ENCODE results near the gene RNF145.

RNF145 gene

GRCh38 chr5:159190170-159190569 is 19.2 kb downstream of the RNF145 start:
- no peaks in the 10 kb centered on the region for H4K20me1 ChIP-seq (ENCODE audit: low read depth, low read length)
- H3K36me3 ChIP-seq (ENCODE audit: low read length), result peaks cover 37% of the 10 kb centered on the region

GRCh38 chr5:159189310-159189709 is 20.0 kb downstream of the RNF145 start:
- no peaks in the 10 kb centered on the region for H3K27me3 ChIP-seq (ENCODE audit: low read length)

More at GRCh38 chr5:159190170-159190569, 19.2 kb downstream of the RNF145 start:
- H3K79me2 ChIP-seq (ENCODE audit: insufficient read depth, low read length), result peaks cover 10% of the 10 kb centered on the region; the same call in 1 of the 2 replicates
- H3K9me3 ChIP-seq (ENCODE audit: insufficient read depth, low read length), result no peaks in the 10 kb centered on the region
- H3K4me3 ChIP-seq (ENCODE audit: insufficient read depth, low read length, poor library complexity, severe bottlenecking), result no peak overlapping the region
- no peak overlapping the region for H3K9ac ChIP-seq (ENCODE audit: low read length)
- no peak overlapping the region for H3K4me2 ChIP-seq (ENCODE audit: low read depth, low read length, poor library complexity, severe bottlenecking)
- peaks cover 3% of the 10 kb centered on the region; the same call in 1 of the 2 replicates for H3F3A ChIP-seq (ENCODE audit: insufficient read depth)
- no peaks in the 10 kb centered on the region for H3K27me3 ChIP-seq (ENCODE audit: low read length)
- no peak overlapping the region for H3K27ac ChIP-seq (ENCODE audit: low read depth, low read length)
- no peaks in the 10 kb centered on the region for H3K9me2 ChIP-seq (replicated peaks; ENCODE audit: insufficient read depth, low read length)
- TF ChIP-seq EZH2phosphoT487 (conservative IDR thresholded peaks at IDR 0.05; ENCODE audit: low read length) (no peak), CTCF (IDR thresholded peaks at IDR 0.05; ENCODE audit: insufficient read depth, low read length, poor library complexity, severe bottlenecking) (no peak)
- no peak overlapping the region for H2AFZ ChIP-seq (ENCODE audit: low read depth, low read length, severe bottlenecking)

GRCh38 chr5:159187719-159188118 is 21.6 kb downstream of the RNF145 start:
- H3K27ac ChIP-seq (ENCODE audit: low read depth, low read length), result no peak overlapping the region
- no peak overlapping the region for H3K4me2 ChIP-seq (ENCODE audit: low read depth, low read length, poor library complexity, severe bottlenecking)
- H3K9me3 ChIP-seq (ENCODE audit: insufficient read depth, low read length), result no peaks in the 10 kb centered on the region
- H3K27me3 ChIP-seq (ENCODE audit: low read length), result no peaks in the 10 kb centered on the region
- H4K20me1 ChIP-seq (ENCODE audit: low read depth, low read length), result no peaks in the 10 kb centered on the region
- H3K4me3 ChIP-seq (ENCODE audit: insufficient read depth, low read length, poor library complexity, severe bottlenecking), result no peak overlapping the region
- peaks cover 6% of the 10 kb centered on the region; the same call in 1 of the 2 replicates for H3K79me2 ChIP-seq (ENCODE audit: insufficient read depth, low read length)
- H3K9ac ChIP-seq (ENCODE audit: low read length), result no peak overlapping the region
- H3K9me2 ChIP-seq (replicated peaks; ENCODE audit: insufficient read depth, low read length), result no peaks in the 10 kb centered on the region
- TF ChIP-seq CTCF (IDR thresholded peaks at IDR 0.05; ENCODE audit: insufficient read depth, low read length, poor library complexity, severe bottlenecking), result no peak
- H3K36me3 ChIP-seq (ENCODE audit: low read length), result peaks cover 28% of the 10 kb centered on the region
- no peak overlapping the region for H2AFZ ChIP-seq (ENCODE audit: low read depth, low read length, severe bottlenecking)
- peaks cover 12% of the 10 kb centered on the region; the same call in 1 of the 2 replicates for H3F3A ChIP-seq (ENCODE audit: insufficient read depth)

More at GRCh38 chr5:159189310-159189709, 20.0 kb downstream of the RNF145 start:
- no peaks in the 10 kb centered on the region for H3K9me3 ChIP-seq (ENCODE audit: insufficient read depth, low read length)
- H3F3A ChIP-seq (ENCODE audit: insufficient read depth), result peaks cover 7% of the 10 kb centered on the region; the same call in 1 of the 2 replicates
- H3K9ac ChIP-seq (ENCODE audit: low read length), result no peak overlapping the region
- no peak overlapping the region for H2AFZ ChIP-seq (ENCODE audit: low read depth, low read length, severe bottlenecking)
- no peaks in the 10 kb centered on the region for H4K20me1 ChIP-seq (ENCODE audit: low read depth, low read length)
- peaks cover 9% of the 10 kb centered on the region; the same call in 1 of the 2 replicates for H3K79me2 ChIP-seq (ENCODE audit: insufficient read depth, low read length)
- H3K27ac ChIP-seq (ENCODE audit: low read depth, low read length), result no peak overlapping the region
- no peak overlapping the region for H3K4me3 ChIP-seq (ENCODE audit: insufficient read depth, low read length, poor library complexity, severe bottlenecking)
- H3K9me2 ChIP-seq (replicated peaks; ENCODE audit: insufficient read depth, low read length), result no peaks in the 10 kb centered on the region
- no peak overlapping the region for H3K4me2 ChIP-seq (ENCODE audit: low read depth, low read length, poor library complexity, severe bottlenecking)
- no peak for TF ChIP-seq CTCF (IDR thresholded peaks at IDR 0.05; ENCODE audit: insufficient read depth, low read length, poor library complexity, severe bottlenecking)
- no peak for TF ChIP-seq EZH2phosphoT487 (conservative IDR thresholded peaks at IDR 0.05; ENCODE audit: low read length)
- peaks cover 34% of the 10 kb centered on the region for H3K36me3 ChIP-seq (ENCODE audit: low read length)

Data from SU-DHL-6 (cell line).